Activated naive CD4-positive, alpha-beta T cell treated with anti-CD3 and anti-CD28 coated beads, Interleukin-2, amount 10 ng/mL, durations not matched to agents 7 days and 5 days (primary cell): ENCODE data around the gene NLN.

ENCODE experiments used
- CTCF ChIA-PET: fragments of 350-600 bp; sonication (Branson Sonifier 250); formaldehyde crosslinking; loops from one replicate; lab custom pipeline; 2021; ENCODE audit warnings: antibody characterized with exemption; lab: Charles Lee
- DNase-seq: peaks from one replicate; pipeline ENCODE4 v3.0.0-alpha.2; 2020
- H3K27ac Mint-ChIP-seq: one replicate; pipeline ENCODE4 v1.8.0; 2021; ENCODE audit warnings: mild to moderate bottlenecking, moderate library complexity, mixed read lengths
- H3K27me3 Mint-ChIP-seq: one replicate; pipeline ENCODE4 v1.8.0; 2021; ENCODE audit warnings: mild to moderate bottlenecking, mixed read lengths
- H3K36me3 Mint-ChIP-seq: one replicate; pipeline ENCODE4 v1.8.0; 2021; ENCODE audit warnings: mixed read lengths
- H3K4me1 Mint-ChIP-seq: one replicate; pipeline ENCODE4 v1.8.0; 2021; ENCODE audit warnings: mixed read lengths
- H3K4me3 Mint-ChIP-seq: one replicate; pipeline ENCODE4 v1.8.0; 2021; ENCODE audit warnings: mild to moderate bottlenecking, moderate library complexity, mixed read lengths
- H3K9me3 Mint-ChIP-seq: one replicate; pipeline ENCODE4 v1.8.0; 2021; ENCODE audit warnings: mixed read lengths

Gene NLN

DNA sequence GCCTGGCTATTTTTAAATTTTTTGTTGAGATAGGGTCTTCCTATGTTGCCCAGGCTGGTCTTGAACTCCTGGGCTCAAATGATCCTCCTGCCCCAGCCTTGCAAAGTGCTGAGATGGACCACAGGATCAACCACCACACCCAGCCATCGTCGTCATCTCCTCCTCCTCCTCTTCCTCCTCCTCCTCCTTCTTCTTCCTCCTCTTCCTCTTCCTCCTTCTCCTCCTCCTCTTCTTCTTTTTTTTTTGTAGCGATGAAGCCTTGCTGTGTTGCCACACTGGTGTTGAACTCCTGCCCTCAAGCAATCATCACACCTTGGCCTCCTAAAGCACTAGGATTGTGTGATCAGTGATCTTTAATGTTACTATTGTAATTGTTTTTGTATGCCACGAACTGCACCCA is 155.0 kb downstream of the NLN start:
- no peak overlapping the region for H3K27ac Mint-ChIP-seq
- peaks cover 1% of the 10 kb centered on the region for H3K36me3 Mint-ChIP-seq
- no peaks in the 10 kb centered on the region for H3K27me3 Mint-ChIP-seq
- peaks cover 2% of the 10 kb centered on the region for H3K4me1 Mint-ChIP-seq
- H3K4me3 Mint-ChIP-seq: no peak overlapping the region
- DNase-seq: no peak
- peaks cover 5% of the 10 kb centered on the region for H3K9me3 Mint-ChIP-seq
- CTCF ChIA-PET: no interaction called here
